ENCODE results near the gene NBPF1.
"Not testable (repeated sequence)": the region's sequence is repeated elsewhere in the genome, so short reads cannot be mapped to it uniquely, and the experiment has no call there.

DNA sequence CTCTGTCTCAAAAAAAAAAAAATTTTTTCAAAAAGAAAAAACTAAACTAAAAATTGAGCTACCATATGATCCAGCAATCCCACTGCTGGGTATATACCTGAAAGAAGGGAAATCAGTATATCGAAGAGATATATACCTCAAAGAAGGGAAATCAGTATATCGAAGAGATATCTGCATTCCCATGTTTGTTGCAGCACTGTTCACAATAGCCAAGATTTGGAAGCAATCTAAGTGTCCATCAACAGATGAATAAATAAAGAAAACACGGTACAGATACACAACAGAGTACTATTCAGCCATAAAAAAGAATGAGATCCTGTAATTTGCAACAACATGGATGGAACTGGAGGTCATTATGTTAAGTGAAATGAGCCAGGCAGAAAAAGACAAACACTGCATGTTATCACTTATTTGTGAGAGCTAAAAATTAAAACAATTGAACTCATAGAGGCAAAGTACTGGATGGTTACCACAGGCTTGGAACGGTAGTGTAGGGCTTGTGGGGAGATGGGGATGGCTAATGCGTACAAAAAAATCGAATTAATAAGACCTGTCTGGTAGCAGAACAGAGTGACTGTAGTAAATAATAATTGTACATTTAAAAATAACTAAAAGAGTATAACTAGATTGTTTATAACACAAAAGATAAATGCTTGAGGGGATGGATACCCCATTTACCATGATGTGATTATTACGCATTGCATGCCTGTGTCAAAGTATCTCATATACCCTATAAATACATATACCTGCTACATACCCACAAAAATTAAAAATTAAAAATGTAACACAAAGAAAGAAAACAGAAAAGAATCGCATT, 28.0 kb upstream of the NBPF1 start:
- TF ChIP-seq CTCF (conservative IDR thresholded peaks at IDR 0.05 in 1 of 2, IDR thresholded peaks at IDR 0.05 in 1 of 2; ENCODE audit: extremely low read depth in 1 of 2, insufficient read depth in 1 of 2, low read depth in 1 of 2, low read length in 2 of 2); EZH2 (IDR thresholded peaks at IDR 0.05; ENCODE audit: borderline replicate concordance, low read length): not testable (repeated sequence)

All from mammary epithelial cell (primary cell).